GM18861 (cell line): ENCODE data around the gene DNAJC30.
"Not testable (repeated sequence)": the region's sequence is repeated elsewhere in the genome, so short reads cannot be mapped to it uniquely, and the experiment has no call there.

ENCODE experiments used
- ATAC-seq: cut with Tn5 transposase; IDR thresholded peaks from one replicate; pipeline ENCODE4 v1.9.1; 2021; ENCODE audit not compliant: unreplicated experiment

DNAJC30 gene

GRCh38 chr7:73683056-73683787 is at the start of gene DNAJC30, which contains the start of gene BUD23:
TSS of gene DNAJC30 (minus strand) at chr7:73683453. CDS start at chr7:73683423, 30 bp downstream.
TSS of gene BUD23 (plus strand) at chr7:73683597. CDS start at chr7:73683626, 29 bp downstream.
- peak; percentile 87 for ATAC-seq

GRCh38 chr7:73732397-73732796 is 49.1 kb upstream of the DNAJC30 start:
- ATAC-seq: no peak

GRCh38 chr7:73730485-73730884 is 47.2 kb upstream of the DNAJC30 start:
- ATAC-seq: no peak

GRCh38 chr7:73728551-73728950 is 45.3 kb upstream of the DNAJC30 start:
- ATAC-seq: no peak

GRCh38 chr7:73727952-73728351 is 44.7 kb upstream of the DNAJC30 start:
- ATAC-seq: no peak

- ATAC-seq: no peak
Observed at GRCh38 chr7:73726083-73726466, 42.8 kb upstream of the DNAJC30 start.

GRCh38 chr7:73723813-73724212 is 40.6 kb upstream of the DNAJC30 start:
- no peak for ATAC-seq

- ATAC-seq: no peak
Observed at GRCh38 chr7:73722785-73723184, 39.5 kb upstream of the DNAJC30 start.

GRCh38 chr7:73722182-73722581 is 38.9 kb upstream of the DNAJC30 start:
- ATAC-seq: not testable (repeated sequence)

- ATAC-seq: no peak
Observed at GRCh38 chr7:73721377-73721817, 38.1 kb upstream of the DNAJC30 start.

GRCh38 chr7:73720443-73720842 is 37.2 kb upstream of the DNAJC30 start:
- ATAC-seq: not testable (repeated sequence)

- ATAC-seq: no peak
Observed at GRCh38 chr7:73719806-73720169, 36.5 kb upstream of the DNAJC30 start.

- peak; percentile 42 for ATAC-seq
Observed at GRCh38 chr7:73718905-73719805, 35.9 kb upstream of the DNAJC30 start, which contains the start of gene STX1A. TSS of gene STX1A (minus strand) at chr7:73719669. CDS start at chr7:73719631, 38 bp downstream.

GRCh38 chr7:73718438-73718881 is 35.2 kb upstream of the DNAJC30 start:
- no peak for ATAC-seq

- no peak for ATAC-seq
Observed at GRCh38 chr7:73717991-73718405, 34.7 kb upstream of the DNAJC30 start.

- no peak for ATAC-seq
Observed at GRCh38 chr7:73717025-73717807, 34.0 kb upstream of the DNAJC30 start.

- ATAC-seq: no peak
Observed at GRCh38 chr7:73716318-73716890, 33.2 kb upstream of the DNAJC30 start.

- ATAC-seq: no peak
Observed at GRCh38 chr7:73715648-73716317, 32.5 kb upstream of the DNAJC30 start.

- ATAC-seq: not testable (repeated sequence)
Observed at GRCh38 chr7:73713319-73713718, 30.1 kb upstream of the DNAJC30 start.

- ATAC-seq: no peak
Observed at GRCh38 chr7:73712773-73713172, 29.5 kb upstream of the DNAJC30 start.
